ENCODE results near the gene KCNQ1. TPM values are rescaled to one million over a fixed set of nuclear protein-coding genes. Genes with fewer than 3 reads are reported as not detected.

KCNQ1 gene
- total and polyA plus RNA-seq, 9 of the 15 experiments (the other 6 are each of a cell fraction or from before 2014, with no cell fraction given) = 0.44 TPM; not detected in 8

- no peaks in the 10 kb centered on the region for H3K9me1 ChIP-seq (ENCODE audit: control insufficient read depth, insufficient read depth, low read length)
- FAIRE-seq = no peak
Observed at GRCh38 chr11:2743427-2744110, 298.8 kb downstream of the KCNQ1 start.

More at GRCh38 chr11:2743427-2744110, 298.8 kb downstream of the KCNQ1 start:
- no peaks in the 10 kb centered on the region for H3K79me2 ChIP-seq (ENCODE audit: control insufficient read depth, insufficient read depth, low read length)
- POLR2A ChIA-PET = interaction anchor here (0.5 to 0.8 kb wide), 3 partner anchors 16 to 172 kb away, joined by 3 to 4 read pairs (median 3); no protein-coding TSS in a partner anchor
- H3K36me3 ChIP-seq (ENCODE audit: control insufficient read depth, insufficient read depth, low read length) = no peaks in the 10 kb centered on the region
- CTCF ChIA-PET (ENCODE audit: low intra/inter-chr PET ratio) = interaction anchor here (0.6 kb wide), 1 partner anchor 1050 kb away, joined by 3 read pairs; no protein-coding TSS in a partner anchor
- intact Hi-C loops (cut with micrococcal nuclease) (no loop called here), in situ Hi-C loops (cut with MboI) (no loop called here)
- no peak overlapping the region for H3K4me3 ChIP-seq
- no peak overlapping the region for H3K4me2 ChIP-seq (ENCODE audit: insufficient read depth, low read length)
- peak overlapping the region in 1 of 2 experiments; percentile 51; a peak in 1 of 4 replicates for H3K9ac ChIP-seq (ENCODE audit: insufficient read depth in 1 of 2, low read depth in 2 of 2, low read length in 2 of 2)
- TF ChIP-seq HMG20A (CRISPR knock-in tag; conservative IDR thresholded peaks at IDR 0.05) (no peak), PTRF (tag; IDR thresholded peaks at IDR 0.05) (no peak), FOXO4 (CRISPR knock-in tag; IDR thresholded peaks at IDR 0.05) (no peak)
- TF ChIP-seq, protein P1, sequence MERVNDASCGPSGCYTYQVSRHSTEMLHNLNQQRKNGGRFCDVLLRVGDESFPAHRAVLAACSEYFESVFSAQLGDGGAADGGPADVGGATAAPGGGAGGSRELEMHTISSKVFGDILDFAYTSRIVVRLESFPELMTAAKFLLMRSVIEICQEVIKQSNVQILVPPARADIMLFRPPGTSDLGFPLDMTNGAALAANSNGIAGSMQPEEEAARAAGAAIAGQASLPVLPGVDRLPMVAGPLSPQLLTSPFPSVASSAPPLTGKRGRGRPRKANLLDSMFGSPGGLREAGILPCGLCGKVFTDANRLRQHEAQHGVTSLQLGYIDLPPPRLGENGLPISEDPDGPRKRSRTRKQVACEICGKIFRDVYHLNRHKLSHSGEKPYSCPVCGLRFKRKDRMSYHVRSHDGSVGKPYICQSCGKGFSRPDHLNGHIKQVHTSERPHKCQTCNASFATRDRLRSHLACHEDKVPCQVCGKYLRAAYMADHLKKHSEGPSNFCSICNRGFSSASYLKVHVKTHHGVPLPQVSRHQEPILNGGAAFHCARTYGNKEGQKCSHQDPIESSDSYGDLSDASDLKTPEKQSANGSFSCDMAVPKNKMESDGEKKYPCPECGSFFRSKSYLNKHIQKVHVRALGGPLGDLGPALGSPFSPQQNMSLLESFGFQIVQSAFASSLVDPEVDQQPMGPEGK (CRISPR knock-in tag; IDR thresholded peaks at IDR 0.05; ENCODE audit: borderline replicate concordance) = no peak
- no peaks in the 10 kb centered on the region for H4K20me1 ChIP-seq (replicated peaks; ENCODE audit: control insufficient read depth, insufficient read depth, low read length)
- no TSS peak for BruUV-seq (replicated peaks)
- no peaks in the 10 kb centered on the region for H3K9me3 ChIP-seq (replicated peaks; ENCODE audit: control insufficient read depth, insufficient read depth, low read depth, low read length)
- DNase-seq (ENCODE audit: extremely low read depth in 1 of 4, low spot score in 3 of 4) (no peak), ATAC-seq (no peak)
- H3K27ac ChIP-seq (ENCODE audit: extremely low read depth, low read depth, low read length) = no peak overlapping the region
- H3K27me3 ChIP-seq (ENCODE audit: control insufficient read depth in 2 of 2, insufficient read depth in 2 of 2, low read length in 2 of 2) = no peaks in the 10 kb centered on the region
- H3K4me1 ChIP-seq (replicated peaks in 1 of 2; ENCODE audit: control insufficient read depth in 2 of 2, insufficient read depth in 2 of 2, low read length in 2 of 2) = peaks cover 45 to 70% of the 10 kb centered on the region in 2 experiments
- no peak overlapping the region for H2AFZ ChIP-seq (ENCODE audit: low read depth, low read length)
- WGBS (ENCODE audit: insufficient coverage, low coverage, missing lambda C conversion rate) = 71% methylated on average over 16 of the region's 21 CpGs
